Breast epithelium (tissue), 3 donors: ENCODE data around the gene YIPF7.

Source experiments
- POLR2A ChIP-seq: fragments of 450-650 bp; IDR thresholded peaks from one replicate; pipeline ENCODE4 v1.6.1; 2016; ENCODE audit warnings: antibody characterized with exemption, mild to moderate bottlenecking, moderate library complexity
- TF ChIP-seq, protein P1 (sequence below), 3 donors: fragments of 450-650 bp; IDR thresholded peaks; one replicate each; pipeline ENCODE4 v1.5.1; 2016 to 2017; ENCODE audit warnings: antibody characterized with exemption in 3 of 3, mild to moderate bottlenecking in 3 of 3, moderate library complexity in 3 of 3

GRCh38 chr4:44646151-44646550 is 5.3 kb downstream of the YIPF7 start:
- TF ChIP-seq, protein P1, sequence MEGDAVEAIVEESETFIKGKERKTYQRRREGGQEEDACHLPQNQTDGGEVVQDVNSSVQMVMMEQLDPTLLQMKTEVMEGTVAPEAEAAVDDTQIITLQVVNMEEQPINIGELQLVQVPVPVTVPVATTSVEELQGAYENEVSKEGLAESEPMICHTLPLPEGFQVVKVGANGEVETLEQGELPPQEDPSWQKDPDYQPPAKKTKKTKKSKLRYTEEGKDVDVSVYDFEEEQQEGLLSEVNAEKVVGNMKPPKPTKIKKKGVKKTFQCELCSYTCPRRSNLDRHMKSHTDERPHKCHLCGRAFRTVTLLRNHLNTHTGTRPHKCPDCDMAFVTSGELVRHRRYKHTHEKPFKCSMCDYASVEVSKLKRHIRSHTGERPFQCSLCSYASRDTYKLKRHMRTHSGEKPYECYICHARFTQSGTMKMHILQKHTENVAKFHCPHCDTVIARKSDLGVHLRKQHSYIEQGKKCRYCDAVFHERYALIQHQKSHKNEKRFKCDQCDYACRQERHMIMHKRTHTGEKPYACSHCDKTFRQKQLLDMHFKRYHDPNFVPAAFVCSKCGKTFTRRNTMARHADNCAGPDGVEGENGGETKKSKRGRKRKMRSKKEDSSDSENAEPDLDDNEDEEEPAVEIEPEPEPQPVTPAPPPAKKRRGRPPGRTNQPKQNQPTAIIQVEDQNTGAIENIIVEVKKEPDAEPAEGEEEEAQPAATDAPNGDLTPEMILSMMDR (IDR thresholded peaks at IDR 0.05): no peak
- no peak for TF ChIP-seq POLR2A
